HG03196 (cell line): ENCODE measurements around the gene RIMBP2.
"Not testable (repeated sequence)": the region's sequence is repeated elsewhere in the genome, so short reads cannot be mapped to it uniquely, and the experiment has no call there.

Experiments
- ATAC-seq: cut with Tn5 transposase; IDR thresholded peaks from one replicate; pipeline ENCODE4 v1.9.1; 2021; ENCODE audit not compliant: unreplicated experiment

Gene RIMBP2

GRCh38 chr12:130738403-130738802 lies 22.3 kb upstream of the RIMBP2 start:
- ATAC-seq, result not testable (repeated sequence)

GRCh38 chr12:130737731-130738130 lies 21.6 kb upstream of the RIMBP2 start:
- no peak for ATAC-seq

- ATAC-seq, result no peak
These were observed 13.2 kb upstream of the RIMBP2 start for GRCh38 chr12:130729344-130729743.

- no peak for ATAC-seq
These were observed 12.3 kb upstream of the RIMBP2 start for GRCh38 chr12:130728158-130729058.

GRCh38 chr12:130719263-130719859 lies 3.3 kb upstream of the RIMBP2 start:
- ATAC-seq, result no peak

GRCh38 chr12:130717752-130718151 lies 1.7 kb upstream of the RIMBP2 start:
- ATAC-seq, result no peak

GRCh38 chr12:130716969-130717366 lies 869 bp upstream of the RIMBP2 start:
- ATAC-seq, result no peak

GRCh38 chr12:130715150-130715997 lies 725 bp downstream of the RIMBP2 start:
- no peak for ATAC-seq

GRCh38 chr12:130714591-130715149 lies 1.4 kb downstream of the RIMBP2 start:
- ATAC-seq, result no peak

GRCh38 chr12:130714091-130714590 lies 2.0 kb downstream of the RIMBP2 start:
- ATAC-seq, result no peak

- no peak for ATAC-seq
These were observed 2.5 kb downstream of the RIMBP2 start for GRCh38 chr12:130713581-130713991.

- no peak for ATAC-seq
These were observed 3.6 kb downstream of the RIMBP2 start for GRCh38 chr12:130712346-130713065.

- no peak for ATAC-seq
These were observed 4.3 kb downstream of the RIMBP2 start for GRCh38 chr12:130711756-130712155.

GRCh38 chr12:130710733-130711080 lies 5.4 kb downstream of the RIMBP2 start:
- ATAC-seq, result no peak

GRCh38 chr12:130709971-130710732 lies 5.9 kb downstream of the RIMBP2 start:
- ATAC-seq, result no peak

- no peak for ATAC-seq
These were observed 6.7 kb downstream of the RIMBP2 start for GRCh38 chr12:130709151-130709970.

GRCh38 chr12:130708648-130709047 lies 7.5 kb downstream of the RIMBP2 start:
- no peak for ATAC-seq

GRCh38 chr12:130707571-130707891 lies 8.6 kb downstream of the RIMBP2 start:
- no peak for ATAC-seq
